A549 treated with AZD9567 at 1 μM for 4 hours (cell line): Measurements from ENCODE around the gene PDE4B. TPM values are rescaled to one million over a fixed set of nuclear protein-coding genes. Genes with fewer than 3 reads are reported as not detected.

Experiments used
- total RNA-seq: library from RNA; stranded (reverse); fragments of 200-300 nt; extraction: Qiagen RNA extraction; gene quantifications from 5 replicates; pipeline ENCODE4 v1.2.3, GENCODE V29; 2022; ENCODE audit not compliant: insufficient read depth

Gene PDE4B
- total RNA-seq, result 5.4 to 9.0 TPM (median 5.5 TPM) in 5 replicates

DNA sequence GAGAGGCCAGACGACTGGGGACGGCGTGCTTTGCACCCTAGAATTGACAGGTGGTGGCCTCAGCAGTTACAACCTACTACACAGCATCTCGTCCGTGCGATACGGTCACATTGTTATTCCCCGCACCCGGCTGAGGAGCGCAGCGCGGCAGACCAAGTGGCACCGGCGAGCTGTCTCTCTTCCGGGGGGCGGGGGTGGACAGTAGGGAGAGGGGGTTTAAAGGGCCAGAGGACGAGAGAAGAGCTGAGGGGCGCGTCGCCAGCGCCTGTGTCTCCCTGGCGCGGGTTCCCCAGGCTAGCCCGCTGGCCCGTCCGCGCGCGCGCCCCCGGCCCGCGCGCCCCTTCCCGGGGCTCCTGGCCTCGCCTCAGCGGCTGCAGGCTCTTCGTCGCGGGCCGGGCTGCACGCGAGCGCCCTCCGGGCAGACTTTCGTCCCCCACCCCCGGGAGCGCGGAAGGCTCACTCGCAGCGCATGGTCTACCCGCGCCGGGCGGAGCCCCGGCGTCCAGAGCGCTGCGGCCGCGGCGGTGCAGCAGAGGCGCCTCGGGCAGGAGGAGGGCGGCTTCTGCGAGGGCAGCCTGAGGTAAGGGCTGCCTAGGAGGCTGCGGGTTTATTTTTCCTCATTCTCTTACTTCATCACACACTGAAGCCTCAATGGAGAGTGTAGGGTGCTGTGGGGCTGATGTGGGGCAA lies at the start of gene PDE4B:
PDE4B (plus strand) TSS at position 227 of the 690 bp plus-strand sequence.

